AG10803 (cell line): ENCODE results near the gene PHLDB2.

Experiments
- DNase-seq: peaks from one replicate; pipeline ENCODE4 v3.0.0; 2010; ENCODE audit warnings: low read depth
- H3K4me3 ChIP-seq: 2 replicates; pipeline ENCODE4 v1.5.1; 2011; ENCODE audit warnings: mild to moderate bottlenecking, low read length, control low read depth
- CTCF ChIP-seq: conservative IDR thresholded peaks from 2 replicates; pipeline ENCODE4 v1.5.1; 2011; ENCODE audit warnings: mild to moderate bottlenecking, low read length, control low read depth, inconsistent platforms

The PHLDB2 gene

GRCh38 chr3:111972891-111973290 lies 113.8 kb downstream of the PHLDB2 start:
- no peak for TF ChIP-seq CTCF

GRCh38 chr3:111975131-111975530 lies 116.1 kb downstream of the PHLDB2 start:
- TF ChIP-seq CTCF = no peak
- H3K4me3 ChIP-seq = no peak overlapping the region
- DNase-seq = no peak

More at GRCh38 chr3:111972891-111973290, 113.8 kb downstream of the PHLDB2 start:
- DNase-seq = no peak
- H3K4me3 ChIP-seq = no peak overlapping the region

GRCh38 chr3:111976254-111976653 lies 117.2 kb downstream of the PHLDB2 start:
- no peak overlapping the region for H3K4me3 ChIP-seq
- no peak for TF ChIP-seq CTCF

GRCh38 chr3:111978583-111979433 lies 119.7 kb downstream of the PHLDB2 start, which contains the start of gene ABHD10:
TSS of gene ABHD10 (plus strand) at chr3:111979026. CDS start at chr3:111979062, 36 bp downstream.
- H3K4me3 ChIP-seq = peak within 1 kb of the TSS; percentile 85
- peak; percentile 97 for DNase-seq
- no peak for TF ChIP-seq CTCF

More at GRCh38 chr3:111976254-111976653, 117.2 kb downstream of the PHLDB2 start:
- DNase-seq = no peak

GRCh38 chr3:111979434-111980038 lies 120.5 kb downstream of the PHLDB2 start:
- H3K4me3 ChIP-seq = peak overlapping the region; percentile 85
- no peak for DNase-seq
- no peak for TF ChIP-seq CTCF

GRCh38 chr3:111980716-111981456 lies 121.8 kb downstream of the PHLDB2 start:
- no peak overlapping the region for H3K4me3 ChIP-seq
- no peak for DNase-seq

More at GRCh38 chr3:111980716-111981456, 121.8 kb downstream of the PHLDB2 start:
- no peak for TF ChIP-seq CTCF
